Measurements from ENCODE around the gene RARB. TPM values are rescaled to one million over a fixed set of nuclear protein-coding genes. Genes with fewer than 3 reads are reported as not detected.

The RARB gene
- total RNA-seq, 1 donor, result not detected

GRCh38 chr3:25465266-25465860, 37.3 kb downstream of the RARB start:
- H3K4me1 ChIP-seq (ENCODE audit: insufficient read depth, low read length), result peaks cover 14% of the 10 kb centered on the region
- no peaks in the 10 kb centered on the region for H3K27me3 ChIP-seq (ENCODE audit: insufficient read depth, low read length)
- H3K9me3 ChIP-seq (ENCODE audit: low read depth, low read length), result no peaks in the 10 kb centered on the region

GRCh38 chr3:25468866-25469319, 40.8 kb downstream of the RARB start:
- Histone ChIP-seq H3K27me3 (ENCODE audit: insufficient read depth, low read length) (no peaks in the 10 kb centered on the region), H3K4me3 (ENCODE audit: low read length) (no peak overlapping the region), H3K9me3 (ENCODE audit: low read depth, low read length) (no peaks in the 10 kb centered on the region), H3K4me1 (ENCODE audit: insufficient read depth, low read length) (no peaks in the 10 kb centered on the region)

More at GRCh38 chr3:25465266-25465860, 37.3 kb downstream of the RARB start:
- no peak overlapping the region for H3K4me3 ChIP-seq (ENCODE audit: low read length)

- H3K27me3 ChIP-seq (ENCODE audit: insufficient read depth, low read length), result no peaks in the 10 kb centered on the region
- H3K4me3 ChIP-seq (ENCODE audit: low read length), result no peak overlapping the region
- H3K9me3 ChIP-seq (ENCODE audit: low read depth, low read length), result no peaks in the 10 kb centered on the region
- H3K4me1 ChIP-seq (ENCODE audit: insufficient read depth, low read length), result no peaks in the 10 kb centered on the region
These were observed 41.5 kb downstream of the RARB start for GRCh38 chr3:25469558-25469957.

GRCh38 chr3:25471081-25471768, 43.2 kb downstream of the RARB start:
- no peaks in the 10 kb centered on the region for H3K27me3 ChIP-seq (ENCODE audit: insufficient read depth, low read length)
- H3K9me3 ChIP-seq (ENCODE audit: low read depth, low read length), result no peaks in the 10 kb centered on the region
- H3K4me1 ChIP-seq (ENCODE audit: insufficient read depth, low read length), result no peaks in the 10 kb centered on the region
- H3K4me3 ChIP-seq (ENCODE audit: low read length), result no peak overlapping the region

GRCh38 chr3:25472153-25472552, 44.1 kb downstream of the RARB start:
- no peaks in the 10 kb centered on the region for H3K4me1 ChIP-seq (ENCODE audit: insufficient read depth, low read length)
- H3K4me3 ChIP-seq (ENCODE audit: low read length), result no peak overlapping the region
- no peaks in the 10 kb centered on the region for H3K9me3 ChIP-seq (ENCODE audit: low read depth, low read length)
- no peaks in the 10 kb centered on the region for H3K27me3 ChIP-seq (ENCODE audit: insufficient read depth, low read length)

- H3K4me1 ChIP-seq (ENCODE audit: insufficient read depth, low read length), result no peaks in the 10 kb centered on the region
- no peaks in the 10 kb centered on the region for H3K27me3 ChIP-seq (ENCODE audit: insufficient read depth, low read length)
- H3K9me3 ChIP-seq (ENCODE audit: low read depth, low read length), result no peaks in the 10 kb centered on the region
- no peak overlapping the region for H3K4me3 ChIP-seq (ENCODE audit: low read length)
These were observed 44.7 kb downstream of the RARB start for GRCh38 chr3:25472731-25473130.

- Histone ChIP-seq H3K27me3 (ENCODE audit: insufficient read depth, low read length) (no peaks in the 10 kb centered on the region), H3K4me3 (ENCODE audit: low read length) (no peak overlapping the region), H3K4me1 (ENCODE audit: insufficient read depth, low read length) (no peaks in the 10 kb centered on the region), H3K9me3 (ENCODE audit: low read depth, low read length) (no peaks in the 10 kb centered on the region)
These were observed 45.2 kb downstream of the RARB start for GRCh38 chr3:25473246-25473645.

- H3K4me3 ChIP-seq (ENCODE audit: low read length), result no peak overlapping the region
- no peaks in the 10 kb centered on the region for H3K9me3 ChIP-seq (ENCODE audit: low read depth, low read length)
- no peaks in the 10 kb centered on the region for H3K27me3 ChIP-seq (ENCODE audit: insufficient read depth, low read length)
- H3K4me1 ChIP-seq (ENCODE audit: insufficient read depth, low read length), result no peaks in the 10 kb centered on the region
These were observed 46.0 kb downstream of the RARB start for GRCh38 chr3:25474052-25474451.

GRCh38 chr3:25476639-25477038, 48.6 kb downstream of the RARB start:
- Histone ChIP-seq H3K4me3 (ENCODE audit: low read length) (no peak overlapping the region), H3K9me3 (ENCODE audit: low read depth, low read length) (no peaks in the 10 kb centered on the region), H3K4me1 (ENCODE audit: insufficient read depth, low read length) (no peaks in the 10 kb centered on the region), H3K27me3 (ENCODE audit: insufficient read depth, low read length) (no peaks in the 10 kb centered on the region)

- no peaks in the 10 kb centered on the region for H3K27me3 ChIP-seq (ENCODE audit: insufficient read depth, low read length)
- H3K4me3 ChIP-seq (ENCODE audit: low read length), result no peak overlapping the region
- no peaks in the 10 kb centered on the region for H3K4me1 ChIP-seq (ENCODE audit: insufficient read depth, low read length)
- H3K9me3 ChIP-seq (ENCODE audit: low read depth, low read length), result no peaks in the 10 kb centered on the region
These were observed 50.2 kb downstream of the RARB start for GRCh38 chr3:25478211-25478757.

- Histone ChIP-seq H3K27me3 (ENCODE audit: insufficient read depth, low read length) (no peaks in the 10 kb centered on the region), H3K9me3 (ENCODE audit: low read depth, low read length) (no peaks in the 10 kb centered on the region), H3K4me1 (ENCODE audit: insufficient read depth, low read length) (no peaks in the 10 kb centered on the region), H3K4me3 (ENCODE audit: low read length) (no peak overlapping the region)
These were observed 51.1 kb downstream of the RARB start for GRCh38 chr3:25478964-25479726.

GRCh38 chr3:25479727-25480010, 51.6 kb downstream of the RARB start:
- Histone ChIP-seq H3K4me1 (ENCODE audit: insufficient read depth, low read length) (no peaks in the 10 kb centered on the region), H3K4me3 (ENCODE audit: low read length) (no peak overlapping the region), H3K27me3 (ENCODE audit: insufficient read depth, low read length) (no peaks in the 10 kb centered on the region), H3K9me3 (ENCODE audit: low read depth, low read length) (no peaks in the 10 kb centered on the region)

- Histone ChIP-seq H3K4me1 (ENCODE audit: insufficient read depth, low read length) (no peaks in the 10 kb centered on the region), H3K4me3 (ENCODE audit: low read length) (no peak overlapping the region), H3K9me3 (ENCODE audit: low read depth, low read length) (no peaks in the 10 kb centered on the region), H3K27me3 (ENCODE audit: insufficient read depth, low read length) (no peaks in the 10 kb centered on the region)
These were observed 52.7 kb downstream of the RARB start for GRCh38 chr3:25480811-25481210.

GRCh38 chr3:25481386-25481785, 53.3 kb downstream of the RARB start:
- H3K27me3 ChIP-seq (ENCODE audit: insufficient read depth, low read length), result no peaks in the 10 kb centered on the region
- H3K4me3 ChIP-seq (ENCODE audit: low read length), result no peak overlapping the region
- H3K4me1 ChIP-seq (ENCODE audit: insufficient read depth, low read length), result no peaks in the 10 kb centered on the region

GRCh38 chr3:25483456-25483855, 55.4 kb downstream of the RARB start:
- Histone ChIP-seq H3K4me3 (ENCODE audit: low read length) (no peak overlapping the region), H3K27me3 (ENCODE audit: insufficient read depth, low read length) (no peaks in the 10 kb centered on the region), H3K9me3 (ENCODE audit: low read depth, low read length) (no peaks in the 10 kb centered on the region), H3K4me1 (ENCODE audit: insufficient read depth, low read length) (no peaks in the 10 kb centered on the region)

More at GRCh38 chr3:25481386-25481785, 53.3 kb downstream of the RARB start:
- no peaks in the 10 kb centered on the region for H3K9me3 ChIP-seq (ENCODE audit: low read depth, low read length)

All from mononuclear cell (primary cell).